SJCRH30 (cell line): ENCODE results near the gene PLA2G2C. TPM values are rescaled to one million over a fixed set of nuclear protein-coding genes. Genes with fewer than 3 reads are reported as not detected.
A peak's percentile ranks its signal among the peaks of the same experiment; 100 is the strongest.

Experiments
- DNase-seq, 2 experiments: peaks; one replicate each; pipeline ENCODE4 v3.0.0-alpha.2; 2015 to 2020
- H3K27ac ChIP-seq: fragments of 250-450 bp; sonication (Bioruptor Pico); 2 replicates; pipeline ENCODE4 v1.5.1; 2020; ENCODE audit warnings: mild to moderate bottlenecking, moderate library complexity
- H3K27me3 ChIP-seq: fragments of 250-450 bp; sonication (Bioruptor Pico); 2 replicates; pipeline ENCODE4 v1.5.1; 2020; ENCODE audit warnings: mild to moderate bottlenecking, moderate library complexity
- H3K36me3 ChIP-seq: fragments of 250-450 bp; sonication (Bioruptor Pico); 2 replicates; pipeline ENCODE4 v1.5.1; 2020; ENCODE audit warnings: mild to moderate bottlenecking, moderate library complexity
- H3K4me1 ChIP-seq: fragments of 250-450 bp; sonication (Bioruptor Pico); 2 replicates; pipeline ENCODE4 v1.5.1; 2020; ENCODE audit warnings: mild to moderate bottlenecking, moderate library complexity
- H3K4me3 ChIP-seq: fragments of 250-450 bp; sonication (Bioruptor Pico); 2 replicates; pipeline ENCODE4 v1.5.1; 2020; ENCODE audit warnings: mild to moderate bottlenecking, moderate library complexity
- H3K9me3 ChIP-seq: fragments of 250-450 bp; sonication (Bioruptor Pico); replicated peaks from 2 replicates; pipeline ENCODE4 v1.5.1; 2020; ENCODE audit warnings: mild to moderate bottlenecking, moderate library complexity
- total RNA-seq: library from RNA; depleted of rRNA; stranded (reverse); fragments of >200 nt; shearing (Covaris generic); gene quantifications from 2 replicates; pipeline ENCODE4 v1.2.3, GENCODE V29; 2014

PLA2G2C gene
- total RNA-seq, 1 experiment from 2014 or later: not detected

DNA sequence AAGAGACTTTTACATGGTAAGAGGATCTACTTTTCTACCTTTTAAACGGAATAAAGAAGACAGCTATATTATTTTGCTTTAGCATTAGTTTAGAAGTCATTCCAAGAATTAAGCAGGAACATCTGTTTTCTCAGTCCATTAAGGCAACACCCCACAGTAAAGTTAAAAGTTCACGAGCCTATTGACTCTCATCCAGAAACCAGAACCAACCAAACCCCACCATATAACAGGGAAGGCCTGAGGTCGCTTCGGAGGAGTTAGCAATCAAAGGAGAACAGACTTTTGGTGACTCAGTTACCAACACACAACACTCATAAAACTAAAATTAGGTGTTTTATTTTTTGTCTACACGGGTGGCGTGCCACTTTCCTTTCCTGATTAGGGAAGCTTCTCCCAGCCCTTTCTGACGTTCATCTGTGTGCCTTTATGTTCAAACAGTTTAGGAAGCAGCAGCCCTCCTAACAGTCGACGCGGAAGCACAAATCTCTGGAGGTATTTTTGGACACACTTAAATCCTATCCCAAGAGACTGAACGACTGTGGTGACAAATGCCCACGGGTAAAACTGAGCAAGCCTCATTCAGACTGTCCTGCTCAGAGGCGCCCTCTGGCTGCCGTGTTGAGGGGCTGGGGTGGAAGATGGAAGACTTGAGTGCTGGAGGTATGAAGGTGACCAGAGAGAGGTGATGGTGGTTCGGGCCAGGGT is 8.6 kb upstream of the PLA2G2C start:
- Histone ChIP-seq H3K27ac (no peak overlapping the region), H3K27me3 (peaks cover 23% of the 10 kb centered on the region), H3K36me3 (no peaks in the 10 kb centered on the region), H3K4me1 (no peaks in the 10 kb centered on the region), H3K9me3 (no peaks in the 10 kb centered on the region), H3K4me3 (no peak overlapping the region)
- peak; percentile 57 to 80 for DNase-seq

DNA sequence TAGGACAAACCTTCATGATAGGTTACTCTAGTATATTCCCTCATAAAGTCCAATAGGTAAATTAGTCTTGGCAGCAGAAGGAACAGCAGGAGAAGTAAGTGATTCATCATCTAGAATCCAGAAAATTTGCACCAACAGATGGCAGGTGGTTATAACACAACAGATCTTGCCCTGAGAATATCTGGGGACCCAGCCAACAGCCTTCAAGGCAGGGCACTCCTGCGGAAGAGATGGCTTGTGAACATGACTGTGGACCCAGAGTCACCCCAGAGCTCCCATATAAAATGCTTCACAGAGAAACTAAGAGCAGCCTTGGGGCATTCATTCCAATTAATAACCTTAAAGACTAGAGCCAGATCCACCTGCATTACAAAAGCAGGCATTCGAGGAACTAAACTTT is 7.9 kb upstream of the PLA2G2C start:
- H3K27ac ChIP-seq: no peak overlapping the region
- H3K4me3 ChIP-seq: no peak overlapping the region
- no peak for DNase-seq
- no peaks in the 10 kb centered on the region for H3K9me3 ChIP-seq
- H3K27me3 ChIP-seq: peaks cover 25% of the 10 kb centered on the region
- no peaks in the 10 kb centered on the region for H3K4me1 ChIP-seq
- no peaks in the 10 kb centered on the region for H3K36me3 ChIP-seq

DNA sequence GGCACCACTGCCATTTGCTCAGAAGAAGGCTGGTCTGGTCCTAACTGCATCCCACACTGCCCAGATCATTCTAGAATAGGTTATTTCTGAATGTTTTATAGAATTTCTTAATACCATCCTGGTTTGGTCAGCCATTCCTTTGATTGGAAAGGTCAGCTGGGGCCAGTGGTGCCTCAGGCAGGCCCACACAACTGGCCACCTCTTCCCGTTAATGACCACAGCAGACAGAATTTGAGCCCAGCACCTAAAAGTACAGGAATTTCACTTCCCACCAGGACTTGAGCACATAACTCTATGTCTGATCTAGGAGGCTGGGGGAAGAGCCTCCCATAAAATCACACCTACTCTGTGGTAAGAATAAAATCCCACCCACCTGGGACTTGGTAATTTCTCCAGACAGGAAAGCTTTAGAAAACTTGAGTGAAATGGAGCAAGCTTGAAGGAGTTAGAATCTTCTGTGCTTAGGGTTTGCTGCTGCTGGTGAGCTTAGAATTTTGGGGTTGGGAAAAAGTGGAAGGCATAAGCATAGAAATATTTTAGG is 6.6 kb upstream of the PLA2G2C start:
- DNase-seq: no peak
- Histone ChIP-seq H3K9me3 (no peaks in the 10 kb centered on the region), H3K27me3 (peaks cover 27% of the 10 kb centered on the region), H3K27ac (no peak overlapping the region), H3K4me3 (no peak overlapping the region), H3K36me3 (no peaks in the 10 kb centered on the region), H3K4me1 (no peaks in the 10 kb centered on the region)

DNA sequence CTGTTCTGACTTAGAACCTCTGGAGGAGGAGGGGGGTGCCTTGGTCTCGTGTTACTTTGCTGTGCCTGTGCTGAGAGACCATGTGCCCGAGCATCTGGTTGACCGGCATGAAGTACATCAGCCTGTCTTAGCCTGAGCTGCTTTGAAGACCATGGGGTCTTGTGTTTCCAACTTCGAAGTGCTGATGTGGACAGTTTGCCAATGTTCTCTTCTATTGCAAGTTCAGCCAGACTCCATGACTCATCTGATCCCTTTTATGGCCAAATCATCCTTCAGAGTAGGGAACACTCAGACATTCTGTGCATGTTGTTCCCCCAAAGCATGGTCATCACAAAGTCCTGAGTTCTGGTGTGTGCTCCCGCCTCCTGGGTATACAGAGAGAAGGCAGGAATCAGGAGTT is 6.0 kb upstream of the PLA2G2C start:
- no peak overlapping the region for H3K27ac ChIP-seq
- no peaks in the 10 kb centered on the region for H3K36me3 ChIP-seq
- H3K27me3 ChIP-seq: peaks cover 23% of the 10 kb centered on the region
- DNase-seq: no peak
- no peak overlapping the region for H3K4me3 ChIP-seq
- no peaks in the 10 kb centered on the region for H3K9me3 ChIP-seq
- H3K4me1 ChIP-seq: no peaks in the 10 kb centered on the region

DNA sequence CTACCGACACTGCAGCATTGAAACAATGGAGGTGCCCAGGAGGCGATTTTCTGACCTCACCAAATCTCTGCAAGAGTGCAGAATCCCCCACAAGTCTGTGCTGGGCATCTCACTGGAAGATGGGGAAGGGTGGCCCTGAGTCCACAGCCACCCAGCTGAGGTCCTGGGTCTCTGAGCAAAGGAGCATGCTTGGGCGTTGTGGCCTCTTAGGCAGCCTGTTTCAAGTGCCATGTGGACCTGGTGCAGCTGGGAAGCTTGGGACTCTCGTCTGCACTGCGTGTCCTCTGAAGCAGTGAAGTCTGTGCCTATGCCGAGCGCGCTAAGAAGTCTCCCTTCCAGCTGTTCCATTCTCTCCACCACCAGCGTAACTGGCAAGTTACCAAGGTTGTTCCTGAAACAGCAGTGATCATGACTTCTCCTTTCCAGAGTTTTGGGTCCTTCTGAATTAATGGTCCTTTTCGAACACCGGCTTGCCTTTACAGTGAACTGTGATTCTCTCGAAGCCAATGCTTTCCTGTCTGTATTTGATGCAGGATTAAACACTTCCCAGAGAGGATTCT is 5.0 kb upstream of the PLA2G2C start:
- Histone ChIP-seq H3K4me3 (no peak overlapping the region), H3K36me3 (no peaks in the 10 kb centered on the region), H3K4me1 (no peaks in the 10 kb centered on the region), H3K27ac (no peak overlapping the region), H3K9me3 (no peaks in the 10 kb centered on the region), H3K27me3 (peaks cover 30% of the 10 kb centered on the region)
- peak in 1 of 2 experiments; percentile 14 for DNase-seq

DNA sequence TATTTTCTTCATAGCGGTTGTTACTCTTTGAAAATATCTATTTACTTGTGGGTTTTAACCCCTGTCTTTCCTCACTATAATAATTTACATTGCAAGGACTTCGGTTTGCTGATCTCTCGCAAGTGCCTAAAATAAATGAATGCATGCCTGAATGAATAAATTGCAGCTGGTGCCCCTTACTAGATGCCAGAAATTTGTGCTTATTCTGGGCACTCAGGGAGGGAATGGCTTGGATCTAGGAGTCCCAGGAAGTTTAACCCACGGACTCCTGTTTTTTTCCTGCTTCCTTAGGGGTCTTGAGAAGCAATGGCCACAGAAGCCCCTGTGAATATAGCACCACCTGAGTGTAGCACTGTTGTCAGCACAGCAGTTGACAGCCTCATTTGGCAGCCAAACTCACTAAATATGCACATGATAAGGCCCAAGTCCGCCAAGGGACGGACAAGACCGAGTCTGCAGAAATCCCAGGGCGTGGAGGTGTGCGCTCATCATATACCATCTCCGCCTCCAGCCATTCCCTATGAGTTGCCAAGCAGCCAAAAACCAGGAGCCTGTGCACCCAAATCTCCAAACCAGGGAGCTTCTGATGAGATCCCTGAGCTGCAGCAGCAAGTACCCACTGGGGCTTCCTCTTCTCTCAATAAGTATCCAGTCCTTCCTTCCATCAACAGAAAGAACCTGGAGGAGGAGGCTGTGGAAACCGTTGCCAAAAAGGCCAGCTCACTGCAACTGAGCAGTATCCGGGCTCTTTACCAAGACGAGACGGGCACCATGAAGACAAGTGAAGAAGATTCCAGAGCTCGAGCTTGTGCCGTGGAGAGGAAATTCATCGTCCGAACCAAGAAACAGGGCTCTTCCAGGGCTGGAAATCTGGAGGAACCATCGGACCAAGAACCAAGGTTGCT is 4.2 kb upstream of the PLA2G2C start:
- peaks cover 30% of the 10 kb centered on the region for H3K27me3 ChIP-seq
- H3K4me3 ChIP-seq: no peak overlapping the region
- DNase-seq: no peak
- no peaks in the 10 kb centered on the region for H3K4me1 ChIP-seq
- H3K9me3 ChIP-seq: no peaks in the 10 kb centered on the region
- H3K27ac ChIP-seq: no peak overlapping the region
- no peaks in the 10 kb centered on the region for H3K36me3 ChIP-seq

DNA sequence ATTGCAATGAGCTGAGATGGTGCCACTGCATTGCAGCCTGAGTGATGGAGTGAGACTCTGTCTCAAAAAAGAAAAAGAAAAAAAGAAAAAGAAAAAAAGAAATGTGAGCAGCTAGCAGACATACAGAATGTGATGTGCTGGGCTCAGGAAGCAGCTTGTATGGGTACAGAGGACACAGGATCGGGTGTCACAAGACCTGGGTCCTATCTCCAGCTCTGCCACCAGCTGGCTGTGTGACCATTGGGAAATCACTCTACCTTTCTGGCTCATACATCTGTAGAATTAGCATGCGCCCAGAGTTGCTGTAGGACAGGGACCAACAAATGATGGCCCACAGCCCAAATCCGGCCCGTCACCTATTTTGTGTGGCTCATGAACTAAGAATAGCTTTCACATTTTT is 3.3 kb upstream of the PLA2G2C start:
- Histone ChIP-seq H3K27ac (no peak overlapping the region), H3K36me3 (no peaks in the 10 kb centered on the region), H3K9me3 (no peaks in the 10 kb centered on the region), H3K4me3 (no peak overlapping the region), H3K4me1 (no peaks in the 10 kb centered on the region), H3K27me3 (peaks cover 36% of the 10 kb centered on the region)
- DNase-seq: no peak

DNA sequence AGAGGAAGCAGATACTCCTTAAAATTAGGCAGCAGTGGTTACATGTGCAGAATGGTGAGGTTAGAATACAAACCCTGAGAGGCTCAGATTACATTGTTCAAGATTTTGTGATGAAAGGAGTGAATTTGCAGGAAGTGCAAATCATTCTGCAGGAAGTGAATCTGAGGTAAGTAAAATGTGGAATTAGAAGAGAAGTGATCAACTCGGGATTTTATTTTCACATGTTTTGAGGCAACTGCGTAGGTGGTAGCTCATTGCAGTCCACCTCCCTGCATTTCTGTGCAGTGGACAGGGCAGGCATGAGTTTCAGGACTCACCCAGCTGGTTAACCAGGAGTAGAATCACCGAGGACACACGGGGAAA is 2.1 kb upstream of the PLA2G2C start:
- DNase-seq: no peak
- Histone ChIP-seq H3K4me3 (no peak overlapping the region), H3K36me3 (no peaks in the 10 kb centered on the region), H3K9me3 (no peaks in the 10 kb centered on the region), H3K27me3 (peaks cover 46% of the 10 kb centered on the region), H3K27ac (no peak overlapping the region), H3K4me1 (no peaks in the 10 kb centered on the region)

DNA sequence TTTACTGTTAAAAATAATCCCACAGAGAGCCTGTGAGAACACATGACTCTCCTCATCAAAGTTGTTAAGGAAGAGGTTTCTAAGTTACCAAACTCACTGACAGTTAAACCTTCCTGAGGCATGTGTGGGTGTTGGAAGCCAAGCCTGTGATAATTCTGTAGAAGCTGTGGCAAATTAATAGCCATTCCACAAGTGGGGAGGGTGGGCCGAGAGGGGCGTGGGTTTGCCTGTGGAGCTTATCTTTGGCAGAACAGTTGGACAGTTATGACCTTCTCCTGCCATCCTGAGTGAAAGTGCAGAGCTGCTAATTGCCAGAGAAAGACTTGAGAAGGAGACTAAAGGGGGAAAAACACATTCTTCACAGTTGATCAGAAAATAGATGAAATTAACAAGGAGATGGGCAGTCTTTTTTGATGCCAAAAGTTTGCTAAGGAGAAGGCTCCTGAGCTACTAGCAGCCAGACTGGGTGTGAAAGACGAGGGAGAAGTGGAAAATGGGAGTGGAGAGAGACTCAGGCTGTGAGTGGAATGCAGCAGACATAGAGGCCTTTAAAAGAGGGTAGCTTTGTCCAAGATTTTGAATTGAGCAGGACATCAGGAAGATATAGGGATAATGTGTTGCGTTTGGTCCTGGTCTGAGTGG is 1.6 kb upstream of the PLA2G2C start:
- H3K27me3 ChIP-seq: peaks cover 44% of the 10 kb centered on the region

DNA sequence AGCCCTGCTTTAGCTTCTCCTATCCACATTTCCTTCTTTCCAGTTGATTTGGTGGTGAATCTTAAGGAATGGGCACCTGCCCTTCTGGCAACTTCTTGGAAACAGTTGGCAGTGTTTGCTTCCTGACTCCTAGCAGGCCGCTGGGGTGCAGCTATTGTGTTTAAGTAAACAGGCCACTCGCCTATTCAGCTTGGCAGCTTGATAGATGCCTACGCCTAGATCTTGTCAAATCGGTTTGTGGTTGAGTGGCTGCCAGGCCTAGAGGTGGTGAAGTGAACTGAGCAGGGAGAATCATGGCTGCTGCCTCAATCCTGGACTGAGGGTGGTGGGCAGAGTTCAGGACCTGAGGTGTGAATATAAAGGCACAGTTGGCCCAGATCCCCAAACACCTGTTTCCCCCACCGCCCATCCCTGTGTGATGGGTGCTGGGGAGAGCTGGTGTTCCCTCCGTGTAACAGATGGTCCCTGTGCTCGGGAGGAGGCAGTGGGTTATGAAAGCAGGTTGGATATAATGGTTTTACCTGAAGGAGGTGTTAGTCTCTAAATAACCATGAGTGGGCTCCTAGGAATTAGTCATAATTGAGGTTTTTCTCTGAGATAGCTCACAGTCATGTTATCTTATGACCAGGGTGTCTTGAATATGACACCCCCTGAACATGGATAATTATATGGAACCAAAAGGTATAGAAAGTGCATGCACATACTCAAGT is 940 bp upstream of the PLA2G2C start:
- no peak for DNase-seq
- Histone ChIP-seq H3K4me3 (no peak overlapping the region), H3K27ac (no peak overlapping the region), H3K9me3 (no peaks in the 10 kb centered on the region), H3K27me3 (peaks cover 42% of the 10 kb centered on the region), H3K36me3 (no peaks in the 10 kb centered on the region), H3K4me1 (no peaks in the 10 kb centered on the region)

More for the DNA sequence above, 1.6 kb upstream of the PLA2G2C start:
- Histone ChIP-seq H3K27ac (no peak overlapping the region), H3K9me3 (no peaks in the 10 kb centered on the region), H3K36me3 (no peaks in the 10 kb centered on the region), H3K4me3 (no peak overlapping the region), H3K4me1 (no peaks in the 10 kb centered on the region)
- DNase-seq: no peak

DNA sequence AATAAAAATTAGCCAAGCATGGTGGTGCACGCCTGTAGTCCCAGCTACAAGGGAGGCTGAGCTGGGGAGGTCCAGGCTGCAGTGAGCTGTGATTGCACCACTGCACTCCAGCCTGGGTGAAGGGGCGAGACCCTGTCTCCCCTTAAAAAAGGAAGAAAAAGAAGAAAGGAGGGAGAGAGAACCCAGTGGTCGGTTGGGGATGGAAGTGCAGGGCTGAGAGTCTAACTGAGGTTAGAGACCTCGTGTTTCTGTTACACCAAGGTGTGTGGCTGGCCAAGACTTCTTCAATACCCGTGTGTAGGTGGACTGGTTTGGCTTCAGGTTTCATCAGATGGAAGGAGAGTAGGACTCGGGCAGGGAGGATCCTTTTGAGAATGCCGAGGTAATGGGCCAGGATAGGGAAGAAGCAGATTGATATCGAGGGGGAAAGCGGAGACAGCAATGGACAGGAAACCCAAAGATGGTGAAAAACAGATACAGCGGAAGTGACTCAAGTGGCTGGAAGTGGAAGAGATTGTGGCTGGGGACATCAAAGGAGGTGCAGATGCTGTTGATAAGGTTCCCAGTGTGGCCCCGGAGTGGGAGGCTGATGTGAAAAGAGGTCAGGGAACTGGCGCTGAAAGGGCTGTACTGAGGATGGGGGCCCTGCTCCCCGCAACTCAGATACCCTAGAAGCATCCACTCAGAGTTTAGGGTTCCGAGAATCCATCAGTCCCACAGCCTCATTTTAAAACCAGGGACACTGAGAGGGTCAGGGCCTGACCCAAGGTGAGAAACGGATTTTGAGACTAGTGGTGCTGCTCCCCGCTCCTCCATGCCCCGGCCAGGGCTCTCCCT is 1.1 kb downstream of the PLA2G2C start:
- no peaks in the 10 kb centered on the region for H3K4me1 ChIP-seq
- no peaks in the 10 kb centered on the region for H3K36me3 ChIP-seq
- no peak for DNase-seq
- H3K9me3 ChIP-seq: no peaks in the 10 kb centered on the region
- H3K27ac ChIP-seq: no peak overlapping the region
- H3K4me3 ChIP-seq: no peak overlapping the region
- peaks cover 34% of the 10 kb centered on the region for H3K27me3 ChIP-seq

DNA sequence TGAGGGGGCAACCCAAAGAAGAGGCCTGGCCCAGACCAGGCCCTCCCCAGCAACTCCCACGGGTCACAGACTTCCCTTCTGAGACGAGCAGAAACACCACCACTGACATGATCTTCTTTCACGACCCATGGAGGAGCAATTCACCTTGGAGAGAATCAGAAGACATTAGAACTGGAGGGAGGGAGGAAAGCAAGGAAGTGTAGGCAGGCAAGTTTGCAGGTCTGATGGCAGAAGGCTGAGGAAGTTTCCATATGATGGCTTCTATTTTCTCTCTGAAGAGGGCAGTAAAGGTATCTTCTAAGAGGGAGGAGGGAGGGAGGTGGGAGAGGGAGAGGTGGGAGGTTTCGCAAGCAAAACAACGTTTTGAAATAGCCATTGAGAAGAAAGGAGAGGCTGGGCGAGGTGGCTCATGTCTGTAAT is 1.8 kb downstream of the PLA2G2C start:
- Histone ChIP-seq H3K36me3 (no peaks in the 10 kb centered on the region), H3K4me3 (no peak overlapping the region), H3K27me3 (peaks cover 29% of the 10 kb centered on the region), H3K4me1 (no peaks in the 10 kb centered on the region), H3K27ac (no peak overlapping the region), H3K9me3 (no peaks in the 10 kb centered on the region)
- DNase-seq: no peak

DNA sequence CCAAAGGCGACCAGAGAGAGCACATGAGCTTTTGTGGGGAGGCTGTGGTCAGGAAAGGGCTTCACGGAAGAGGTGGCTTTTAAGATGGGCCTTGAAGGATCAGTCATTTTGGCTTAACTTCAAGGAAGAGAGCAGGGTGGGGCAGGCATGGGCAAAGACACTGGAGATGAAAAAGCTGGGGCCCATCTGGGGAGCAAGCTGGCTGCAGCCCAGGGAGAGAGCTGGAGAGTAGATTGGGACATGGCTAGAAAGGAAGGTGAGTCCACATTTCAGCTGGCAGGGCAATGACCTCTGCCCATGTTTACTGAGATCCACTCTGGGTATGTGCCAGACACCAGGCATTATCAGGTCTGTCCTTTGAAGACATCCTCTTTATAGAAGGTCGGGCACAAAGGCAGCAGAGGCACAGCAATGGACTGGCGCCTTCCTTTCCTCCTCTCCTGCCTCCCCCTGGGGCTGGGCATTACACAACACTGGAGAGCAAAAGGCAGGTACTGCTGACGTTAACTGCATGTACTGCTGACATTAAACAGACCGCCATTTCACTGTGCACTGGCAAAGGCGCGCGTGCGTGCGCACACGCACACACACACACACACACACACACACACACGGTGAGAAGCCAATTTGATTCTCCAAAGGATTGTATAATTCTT is 2.6 kb downstream of the PLA2G2C start:
- peaks cover 25% of the 10 kb centered on the region for H3K27me3 ChIP-seq

More for the DNA sequence above, 2.6 kb downstream of the PLA2G2C start:
- Histone ChIP-seq H3K36me3 (no peaks in the 10 kb centered on the region), H3K4me3 (no peak overlapping the region), H3K9me3 (no peaks in the 10 kb centered on the region), H3K4me1 (no peaks in the 10 kb centered on the region), H3K27ac (no peak overlapping the region)
- DNase-seq: no peak
